Osteoblast (primary cell): ENCODE results near the gene GNGT2. TPM values are rescaled to one million over a fixed set of nuclear protein-coding genes. Genes with fewer than 3 reads are reported as not detected.

Experiments
- DNase-seq: peaks from one replicate; pipeline ENCODE4 v3.0.0; 2011; ENCODE audit warnings: low spot score, mixed read lengths; ENCODE audit not compliant: insufficient read length; ENCODE audit errors: missing footprints
- H2AFZ ChIP-seq: 2 replicates; pipeline ENCODE4 v1.6.0; 2011; ENCODE audit warnings: mild to moderate bottlenecking, low read length
- H3K27ac ChIP-seq: 2 replicates; pipeline ENCODE4 v1.5.1; 2011; ENCODE audit warnings: mild to moderate bottlenecking, low read depth, low read length, moderate library complexity
- H3K27me3 ChIP-seq: 2 replicates; pipeline ENCODE4 v1.6.0; 2012; ENCODE audit warnings: mild to moderate bottlenecking, control low read depth, inconsistent platforms, low read length, moderate library complexity; ENCODE audit not compliant: insufficient read depth
- H3K36me3 ChIP-seq: 2 replicates; pipeline ENCODE4 v1.5.1; 2011; ENCODE audit warnings: mild to moderate bottlenecking, low read length, control low read depth, moderate library complexity; ENCODE audit not compliant: insufficient read depth
- H3K4me1 ChIP-seq: 2 replicates; pipeline ENCODE4 v1.5.1; 2011; ENCODE audit warnings: mild to moderate bottlenecking, low read length, control low read depth, moderate library complexity; ENCODE audit not compliant: insufficient read depth
- H3K4me2 ChIP-seq: 2 replicates; pipeline ENCODE4 v1.6.0; 2011; ENCODE audit warnings: mild to moderate bottlenecking, low read length; ENCODE audit not compliant: insufficient read depth
- H3K4me3 ChIP-seq: fragments of 200-600 bp; sonication (generic); 3 replicates; pipeline ENCODE4 v1.5.1; 2012; ENCODE audit warnings: mild to moderate bottlenecking, low read length, inconsistent platforms; ENCODE audit not compliant: insufficient read depth
- H3K79me2 ChIP-seq: 2 replicates; pipeline ENCODE4 v1.6.0; 2012; ENCODE audit warnings: mild to moderate bottlenecking, low read length, control low read depth, inconsistent platforms; ENCODE audit not compliant: insufficient read depth
- H3K9me3 ChIP-seq: 2 replicates; pipeline ENCODE4 v1.5.1; 2011; ENCODE audit warnings: low read depth, low read length, control low read depth
- H4K20me1 ChIP-seq: 2 replicates; pipeline ENCODE4 v1.6.0; 2012; ENCODE audit warnings: mild to moderate bottlenecking, low read length, control low read depth; ENCODE audit not compliant: insufficient read depth
- total RNA-seq: library from RNA; depleted of rRNA; stranded (reverse); fragments of >200 nt; gene quantifications from 2 replicates; pipeline ENCODE4 v1.2.3, GENCODE V29; 2012
- TF ChIP-seq, protein P1 (sequence below): IDR thresholded peaks from 2 replicates; pipeline ENCODE4 v1.5.1; 2011; ENCODE audit warnings: mild to moderate bottlenecking, low read depth, low read length, moderate library complexity; ENCODE audit errors: extremely low read depth

The GNGT2 gene
- total RNA-seq, 1 donor: not detected

GRCh38 chr17:49247944-49248343, 37.6 kb upstream of the GNGT2 start:
- no peak overlapping the region for H3K4me3 ChIP-seq
- no peak overlapping the region for H3K4me2 ChIP-seq
- DNase-seq: no peak
- no peak overlapping the region for H3K27ac ChIP-seq
- H3K4me1 ChIP-seq: no peaks in the 10 kb centered on the region
- no peaks in the 10 kb centered on the region for H3K9me3 ChIP-seq
- H3K36me3 ChIP-seq: no peaks in the 10 kb centered on the region
- H3K79me2 ChIP-seq: no peaks in the 10 kb centered on the region
- peaks cover 6% of the 10 kb centered on the region for H3K27me3 ChIP-seq
- TF ChIP-seq, protein P1, sequence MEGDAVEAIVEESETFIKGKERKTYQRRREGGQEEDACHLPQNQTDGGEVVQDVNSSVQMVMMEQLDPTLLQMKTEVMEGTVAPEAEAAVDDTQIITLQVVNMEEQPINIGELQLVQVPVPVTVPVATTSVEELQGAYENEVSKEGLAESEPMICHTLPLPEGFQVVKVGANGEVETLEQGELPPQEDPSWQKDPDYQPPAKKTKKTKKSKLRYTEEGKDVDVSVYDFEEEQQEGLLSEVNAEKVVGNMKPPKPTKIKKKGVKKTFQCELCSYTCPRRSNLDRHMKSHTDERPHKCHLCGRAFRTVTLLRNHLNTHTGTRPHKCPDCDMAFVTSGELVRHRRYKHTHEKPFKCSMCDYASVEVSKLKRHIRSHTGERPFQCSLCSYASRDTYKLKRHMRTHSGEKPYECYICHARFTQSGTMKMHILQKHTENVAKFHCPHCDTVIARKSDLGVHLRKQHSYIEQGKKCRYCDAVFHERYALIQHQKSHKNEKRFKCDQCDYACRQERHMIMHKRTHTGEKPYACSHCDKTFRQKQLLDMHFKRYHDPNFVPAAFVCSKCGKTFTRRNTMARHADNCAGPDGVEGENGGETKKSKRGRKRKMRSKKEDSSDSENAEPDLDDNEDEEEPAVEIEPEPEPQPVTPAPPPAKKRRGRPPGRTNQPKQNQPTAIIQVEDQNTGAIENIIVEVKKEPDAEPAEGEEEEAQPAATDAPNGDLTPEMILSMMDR: no peak
- H4K20me1 ChIP-seq: no peaks in the 10 kb centered on the region
- no peak overlapping the region for H2AFZ ChIP-seq

- H3K27me3 ChIP-seq: peaks cover 6% of the 10 kb centered on the region
- H3K79me2 ChIP-seq: no peaks in the 10 kb centered on the region
Observed at GRCh38 chr17:49244839-49245238, 34.5 kb upstream of the GNGT2 start.

DNA sequence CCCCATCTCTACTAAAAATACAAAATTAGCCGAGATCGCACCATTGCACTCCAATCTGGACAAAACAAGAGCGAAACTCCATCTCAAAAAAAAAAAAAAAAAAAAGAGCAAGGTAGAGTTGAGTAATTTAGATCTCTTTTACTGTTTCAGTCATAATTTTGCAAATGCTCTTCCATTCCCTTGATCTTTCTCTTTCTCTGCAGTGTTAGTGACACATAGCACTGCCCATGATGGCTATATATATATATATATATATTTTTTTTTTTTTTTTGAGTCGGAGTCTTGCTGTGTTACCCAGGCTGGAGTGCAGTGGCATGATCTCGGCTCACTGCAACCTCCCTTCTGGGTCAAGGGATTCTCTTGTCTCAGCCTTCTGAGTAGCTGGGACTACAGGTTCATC, 32.4 kb upstream of the GNGT2 start:
- TF ChIP-seq, protein P1: no peak
- Histone ChIP-seq H3K4me3 (no peak overlapping the region), H3K27me3 (no peaks in the 10 kb centered on the region), H3K27ac (no peak overlapping the region), H3K4me2 (no peak overlapping the region), H3K36me3 (no peaks in the 10 kb centered on the region), H4K20me1 (no peaks in the 10 kb centered on the region), H2AFZ (no peak overlapping the region), H3K9me3 (no peaks in the 10 kb centered on the region), H3K4me1 (no peaks in the 10 kb centered on the region), H3K79me2 (no peaks in the 10 kb centered on the region)
- DNase-seq: no peak

More at GRCh38 chr17:49244839-49245238, 34.5 kb upstream of the GNGT2 start:
- H3K9me3 ChIP-seq: no peaks in the 10 kb centered on the region
- no peak overlapping the region for H3K4me3 ChIP-seq
- no peak overlapping the region for H2AFZ ChIP-seq
- H3K4me2 ChIP-seq: no peak overlapping the region
- H3K36me3 ChIP-seq: no peaks in the 10 kb centered on the region
- no peaks in the 10 kb centered on the region for H4K20me1 ChIP-seq
- TF ChIP-seq, protein P1: no peak
- no peaks in the 10 kb centered on the region for H3K4me1 ChIP-seq
- no peak overlapping the region for H3K27ac ChIP-seq
- DNase-seq: no peak

DNA sequence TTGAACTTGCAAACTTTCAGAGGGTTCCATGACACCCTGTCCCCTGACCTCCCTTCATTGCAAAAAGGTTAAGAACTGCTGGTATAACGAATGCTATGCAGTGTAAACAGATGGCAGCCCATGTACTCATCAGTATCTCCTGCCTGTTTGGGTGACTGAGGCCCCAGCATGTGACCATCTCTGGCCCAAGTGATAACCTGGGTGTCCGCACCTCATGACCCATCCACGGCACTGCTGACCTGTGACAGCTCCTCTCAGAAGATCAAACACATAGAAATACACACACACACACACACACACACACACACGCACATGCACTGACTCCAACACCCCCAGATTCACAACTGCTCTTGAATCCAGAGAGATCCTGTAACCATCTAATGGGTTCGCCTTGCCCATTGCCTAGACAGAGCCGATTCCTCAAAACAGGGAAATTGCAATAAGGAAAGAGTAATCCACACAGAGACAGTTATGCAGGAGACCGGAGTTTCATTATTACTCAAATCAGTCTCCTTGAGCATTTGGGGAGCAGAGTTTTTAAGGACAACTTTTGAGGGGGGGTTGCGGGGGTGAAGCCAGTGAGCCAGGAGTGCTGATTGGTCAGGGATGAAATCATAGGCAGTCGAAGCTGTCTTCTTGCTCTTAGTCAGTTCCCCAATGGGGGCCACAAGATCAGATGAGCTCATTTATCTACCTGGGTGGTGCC, 31.5 kb upstream of the GNGT2 start:
- Histone ChIP-seq H3K4me3 (no peak overlapping the region), H2AFZ (no peak overlapping the region), H3K27me3 (peaks cover 2% of the 10 kb centered on the region), H4K20me1 (no peaks in the 10 kb centered on the region), H3K4me1 (no peaks in the 10 kb centered on the region), H3K79me2 (no peaks in the 10 kb centered on the region), H3K9me3 (no peaks in the 10 kb centered on the region), H3K4me2 (no peak overlapping the region), H3K36me3 (no peaks in the 10 kb centered on the region), H3K27ac (no peak overlapping the region)
- DNase-seq: no peak
- TF ChIP-seq, protein P1: no peak
